ENCODE measurements around the gene ANAPC2.

GRCh38 chr9:137214620-137215019 is 26.3 kb upstream of the ANAPC2 start:
- no peak for TF ChIP-seq EZH2 (IDR thresholded peaks at IDR 0.05; ENCODE audit: borderline replicate concordance, low read length)
- no peak for TF ChIP-seq CTCF (conservative IDR thresholded peaks at IDR 0.05 in 1 of 2, IDR thresholded peaks at IDR 0.05 in 1 of 2; ENCODE audit: extremely low read depth in 1 of 2, insufficient read depth in 1 of 2, low read depth in 1 of 2, low read length in 2 of 2)

Data from mammary epithelial cell (primary cell).